GM13977 (cell line): Measurements from ENCODE around the gene ACTN4.

ENCODE experiments used
- DNase-seq: peaks from one replicate; pipeline ENCODE4 v3.0.0; 2012; ENCODE audit warnings: low spot score
- in situ Hi-C: fragments of 300-500 bp; cut with MboI; formaldehyde crosslinking; loops from one replicate; pipeline ENCODE4 v1.12.0; 2022; ENCODE audit warnings: low sequenced_read_pairs, low pct_unique_long_range_greater_than_20kb, mixed read lengths, inconsistent platforms; ENCODE audit not compliant: unreplicated experiment
- TF ChIP-seq, protein P1 (sequence below): IDR thresholded peaks from 2 replicates; pipeline ENCODE4 v1.5.1; 2012; ENCODE audit warnings: mild to moderate bottlenecking, control low read depth; ENCODE audit not compliant: insufficient read depth; ENCODE audit errors: extremely low read depth, missing control alignments

The ACTN4 gene

GRCh38 chr19:38739440-38740256, 92.2 kb downstream of the ACTN4 start:
- TF ChIP-seq, protein P1, sequence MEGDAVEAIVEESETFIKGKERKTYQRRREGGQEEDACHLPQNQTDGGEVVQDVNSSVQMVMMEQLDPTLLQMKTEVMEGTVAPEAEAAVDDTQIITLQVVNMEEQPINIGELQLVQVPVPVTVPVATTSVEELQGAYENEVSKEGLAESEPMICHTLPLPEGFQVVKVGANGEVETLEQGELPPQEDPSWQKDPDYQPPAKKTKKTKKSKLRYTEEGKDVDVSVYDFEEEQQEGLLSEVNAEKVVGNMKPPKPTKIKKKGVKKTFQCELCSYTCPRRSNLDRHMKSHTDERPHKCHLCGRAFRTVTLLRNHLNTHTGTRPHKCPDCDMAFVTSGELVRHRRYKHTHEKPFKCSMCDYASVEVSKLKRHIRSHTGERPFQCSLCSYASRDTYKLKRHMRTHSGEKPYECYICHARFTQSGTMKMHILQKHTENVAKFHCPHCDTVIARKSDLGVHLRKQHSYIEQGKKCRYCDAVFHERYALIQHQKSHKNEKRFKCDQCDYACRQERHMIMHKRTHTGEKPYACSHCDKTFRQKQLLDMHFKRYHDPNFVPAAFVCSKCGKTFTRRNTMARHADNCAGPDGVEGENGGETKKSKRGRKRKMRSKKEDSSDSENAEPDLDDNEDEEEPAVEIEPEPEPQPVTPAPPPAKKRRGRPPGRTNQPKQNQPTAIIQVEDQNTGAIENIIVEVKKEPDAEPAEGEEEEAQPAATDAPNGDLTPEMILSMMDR = no peak
- DNase-seq = no peak
- in situ Hi-C loops = loop anchor here (25.0 kb wide), 1 partner anchor 173 kb away; the partner anchor contains the start of gene CCER2

DNA sequence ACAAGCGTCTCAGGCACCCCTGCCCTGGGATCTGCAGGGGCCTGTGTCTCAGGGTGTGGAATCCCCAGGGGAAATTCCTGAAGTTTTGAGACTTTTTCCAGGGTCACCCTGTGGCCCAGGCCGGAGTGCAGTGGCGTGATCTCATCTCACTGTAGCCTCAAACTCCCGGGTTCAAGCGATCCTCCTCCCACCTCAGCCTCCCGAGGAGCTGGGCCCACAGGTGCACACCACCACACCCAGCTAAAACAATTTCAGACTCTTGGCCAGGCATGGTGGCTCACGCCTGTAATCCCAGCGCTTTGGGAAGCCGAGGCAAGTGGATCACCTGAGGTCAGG, 92.8 kb downstream of the ACTN4 start:
- TF ChIP-seq, protein P1 = no peak
- in situ Hi-C loops = loop anchor here (25.0 kb wide), 1 partner anchor 172 kb away; the partner anchor contains the start of gene CCER2
- DNase-seq = no peak

DNA sequence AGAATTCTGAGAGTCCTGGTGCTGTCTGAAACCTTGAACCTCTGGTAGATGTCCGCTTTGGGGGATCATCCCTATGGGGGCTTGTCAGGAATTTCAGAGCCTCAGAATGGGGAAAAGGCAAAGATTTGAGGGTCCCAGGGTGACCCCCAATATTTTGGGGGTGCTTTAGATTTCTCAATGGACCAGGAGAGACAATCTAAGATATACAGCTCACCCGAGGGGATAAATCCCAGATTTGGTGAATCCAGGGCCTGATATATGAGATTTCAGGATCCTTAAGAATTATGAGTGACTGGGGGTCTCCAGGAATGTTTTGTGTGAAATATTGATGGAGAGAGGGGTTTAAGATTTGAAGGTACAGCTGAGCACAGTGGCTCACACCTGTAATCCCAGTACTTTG, 93.5 kb downstream of the ACTN4 start:
- DNase-seq = no peak
- in situ Hi-C loops = loop anchor here (25.0 kb wide), 1 partner anchor 171 kb away; the partner anchor contains the start of gene CCER2

GRCh38 chr19:38741670-38742069, 94.2 kb downstream of the ACTN4 start:
- TF ChIP-seq, protein P1 = no peak
- no peak for DNase-seq
- in situ Hi-C loops = loop anchor here (25.0 kb wide), 1 partner anchor 171 kb away; the partner anchor contains the start of gene CCER2

More for the DNA sequence above, 93.5 kb downstream of the ACTN4 start:
- TF ChIP-seq, protein P1 = no peak

- TF ChIP-seq, protein P1 = no peak
- in situ Hi-C loops = loop anchor here (25.0 kb wide), 1 partner anchor 170 kb away; the partner anchor contains the start of gene CCER2
- no peak for DNase-seq
These were observed 94.8 kb downstream of the ACTN4 start for GRCh38 chr19:38742296-38742695.

- TF ChIP-seq, protein P1 = no peak
- in situ Hi-C loops = loop anchor here (25.0 kb wide), 1 partner anchor 169 kb away; the partner anchor contains the start of gene CCER2
- no peak for DNase-seq
These were observed 95.5 kb downstream of the ACTN4 start for GRCh38 chr19:38742906-38743305.
